ENCODE measurements around the gene MTMR1. TPM values are rescaled to one million over a fixed set of nuclear protein-coding genes. Genes with fewer than 3 reads are reported as not detected.

The MTMR1 gene
- total RNA-seq, 4 donors from 2014 or later, result 17.6 to 28.4 (median 24.6) TPM

- 79 to 92% methylated on average over 2 to 8 of the region's 8 CpGs for WGBS, 2 donors
- Histone ChIP-seq H3K27me3 (no peaks in the 10 kb centered on the region), H3K4me3 (replicated peaks in 1 of 3) (no peak overlapping the region), H3K36me3 (no peaks in the 10 kb centered on the region), H3K9me3 (no peaks in the 10 kb centered on the region), H3K27ac (no peak overlapping the region), H3K4me1 (no peaks in the 10 kb centered on the region)
- intact Hi-C loops (cut with DNase I), result no loop called here
- no peak for DNase-seq
- no peak for TF ChIP-seq POLR2A (IDR thresholded peaks at IDR 0.05)
- no peak for TF ChIP-seq CTCF (IDR thresholded peaks at IDR 0.05)
Measured at GRCh38 chrX:150761819-150762216, 68.6 kb downstream of the MTMR1 start.

- no peak for DNase-seq
- TF ChIP-seq POLR2A (IDR thresholded peaks at IDR 0.05) (no peak), CTCF (IDR thresholded peaks at IDR 0.05) (no peak)
- Histone ChIP-seq H3K27ac (no peak overlapping the region), H3K27me3 (no peaks in the 10 kb centered on the region), H3K4me1 (peaks cover 0 to 5% of the 10 kb centered on the region in 2 donors), H3K9me3 (no peaks in the 10 kb centered on the region), H3K4me3 (replicated peaks in 1 of 3) (no peak overlapping the region), H3K36me3 (no peaks in the 10 kb centered on the region)
- WGBS, 2 donors, result 87 to 89% methylated on average over 13 to 18 of the region's 36 CpGs
- intact Hi-C loops (cut with DNase I), result no loop called here
Measured at GRCh38 chrX:150762258-150763165, 69.3 kb downstream of the MTMR1 start.

GRCh38 chrX:150763303-150763797, 70.2 kb downstream of the MTMR1 start:
- DNase-seq, result no peak
- TF ChIP-seq POLR2A (IDR thresholded peaks at IDR 0.05), result no peak
- TF ChIP-seq CTCF (IDR thresholded peaks at IDR 0.05), result no peak
- Histone ChIP-seq H3K4me1 (peaks cover 0 to 5% of the 10 kb centered on the region in 2 donors), H3K36me3 (no peaks in the 10 kb centered on the region), H3K27me3 (no peaks in the 10 kb centered on the region), H3K27ac (no peak overlapping the region), H3K9me3 (no peaks in the 10 kb centered on the region), H3K4me3 (replicated peaks in 1 of 3) (no peak overlapping the region)
- intact Hi-C loops (cut with DNase I), result no loop called here
- 86 to 91% methylated on average over 9 to 13 of the region's 13 CpGs for WGBS, 2 donors

- Histone ChIP-seq H3K9me3 (no peaks in the 10 kb centered on the region), H3K27ac (no peak overlapping the region), H3K4me1 (peaks cover 0 to 5% of the 10 kb centered on the region in 2 donors), H3K36me3 (no peaks in the 10 kb centered on the region), H3K4me3 (replicated peaks in 1 of 3) (no peak overlapping the region), H3K27me3 (no peaks in the 10 kb centered on the region)
- intact Hi-C loops (cut with DNase I), result no loop called here
- DNase-seq, result no peak
- no peak for TF ChIP-seq CTCF (IDR thresholded peaks at IDR 0.05)
- TF ChIP-seq POLR2A (IDR thresholded peaks at IDR 0.05), result no peak
- 86 to 87% methylated on average over 7 to 9 of the region's 9 CpGs for WGBS, 2 donors
Measured at GRCh38 chrX:150763810-150764209, 70.6 kb downstream of the MTMR1 start.

GRCh38 chrX:150765237-150765636, 72.0 kb downstream of the MTMR1 start:
- intact Hi-C loops (cut with DNase I), result no loop called here
- no peaks in the 10 kb centered on the region for H3K36me3 ChIP-seq
- DNase-seq, result no peak
- no peaks in the 10 kb centered on the region for H3K9me3 ChIP-seq
- 85 to 96% methylated on average over 3 to 6 of the region's 9 CpGs for WGBS, 2 donors
- no peak for TF ChIP-seq CTCF (IDR thresholded peaks at IDR 0.05)
- peaks cover 0 to 5% of the 10 kb centered on the region in 2 donors for H3K4me1 ChIP-seq
- no peaks in the 10 kb centered on the region for H3K27me3 ChIP-seq
- H3K27ac ChIP-seq, result no peak overlapping the region
- H3K4me3 ChIP-seq (replicated peaks in 1 of 3), result no peak overlapping the region
